Stimulated activated CD4-positive, alpha-beta T cell treated with anti-CD3 and anti-CD28 coated beads, Interleukin-4, amount 100 ng/mL, for 1 hour (primary cell): ENCODE data around the gene MED12L.

Source experiments
- DNase-seq: peaks from one replicate; pipeline ENCODE4 v3.0.0-alpha.2; 2020

The MED12L gene

GRCh38 chr3:151145713-151146070 lies 60.2 kb downstream of the MED12L start:
- no peak for DNase-seq

DNA sequence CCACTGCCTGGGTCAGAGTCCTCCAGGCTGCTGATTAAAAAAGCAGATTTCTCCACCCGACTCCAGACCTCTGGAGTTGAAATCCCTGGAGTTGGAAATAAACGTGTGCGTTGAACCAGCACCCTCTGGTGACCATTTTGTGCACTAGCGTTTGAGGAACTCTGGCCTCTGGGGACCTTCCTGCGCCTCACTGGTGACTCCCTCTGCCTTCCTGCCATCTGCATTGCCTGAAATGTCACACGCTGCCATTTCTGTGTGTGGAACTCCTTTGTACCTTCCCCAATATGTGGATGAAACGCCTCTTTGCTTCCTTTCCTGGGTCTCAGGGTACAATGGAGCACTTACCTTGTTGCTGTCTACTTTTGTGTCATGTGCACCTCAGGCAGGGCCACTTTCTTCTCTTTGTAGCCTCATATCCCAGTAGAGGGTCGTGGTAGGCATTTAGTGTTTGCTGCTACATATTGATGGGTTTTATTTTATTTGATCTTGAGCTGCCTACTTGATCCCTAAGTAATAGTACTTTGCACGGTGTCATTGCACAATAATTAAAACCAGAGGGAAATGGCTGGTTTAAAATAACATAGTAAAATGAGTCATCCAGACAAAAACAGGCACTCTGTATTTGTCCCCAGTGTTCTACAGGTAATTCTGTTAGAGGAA lies 60.7 kb downstream of the MED12L start:
- DNase-seq: peak; percentile 24

DNA sequence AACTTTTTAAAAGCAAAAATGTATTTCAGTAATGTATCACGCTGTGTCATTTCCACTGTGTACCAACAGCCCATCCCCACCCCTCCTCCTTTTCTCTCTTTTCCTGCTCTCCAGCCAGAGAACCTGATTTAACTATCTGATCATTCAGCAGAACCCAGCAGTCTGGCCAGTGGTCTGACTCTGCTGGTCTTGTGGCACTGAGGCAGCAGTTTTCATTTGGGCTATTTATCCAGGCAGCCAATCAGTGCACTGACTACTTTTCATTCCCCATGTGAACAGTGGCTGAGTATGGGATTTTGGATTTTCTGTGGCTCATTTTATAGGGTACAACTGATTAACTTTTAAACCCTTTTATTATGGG lies 61.2 kb downstream of the MED12L start:
- DNase-seq: no peak

GRCh38 chr3:151147299-151147698 lies 61.8 kb downstream of the MED12L start:
- no peak for DNase-seq

- no peak for DNase-seq
Measured at GRCh38 chr3:151152455-151153079, 67.1 kb downstream of the MED12L start.

GRCh38 chr3:151154566-151154965 lies 69.1 kb downstream of the MED12L start:
- no peak for DNase-seq

DNA sequence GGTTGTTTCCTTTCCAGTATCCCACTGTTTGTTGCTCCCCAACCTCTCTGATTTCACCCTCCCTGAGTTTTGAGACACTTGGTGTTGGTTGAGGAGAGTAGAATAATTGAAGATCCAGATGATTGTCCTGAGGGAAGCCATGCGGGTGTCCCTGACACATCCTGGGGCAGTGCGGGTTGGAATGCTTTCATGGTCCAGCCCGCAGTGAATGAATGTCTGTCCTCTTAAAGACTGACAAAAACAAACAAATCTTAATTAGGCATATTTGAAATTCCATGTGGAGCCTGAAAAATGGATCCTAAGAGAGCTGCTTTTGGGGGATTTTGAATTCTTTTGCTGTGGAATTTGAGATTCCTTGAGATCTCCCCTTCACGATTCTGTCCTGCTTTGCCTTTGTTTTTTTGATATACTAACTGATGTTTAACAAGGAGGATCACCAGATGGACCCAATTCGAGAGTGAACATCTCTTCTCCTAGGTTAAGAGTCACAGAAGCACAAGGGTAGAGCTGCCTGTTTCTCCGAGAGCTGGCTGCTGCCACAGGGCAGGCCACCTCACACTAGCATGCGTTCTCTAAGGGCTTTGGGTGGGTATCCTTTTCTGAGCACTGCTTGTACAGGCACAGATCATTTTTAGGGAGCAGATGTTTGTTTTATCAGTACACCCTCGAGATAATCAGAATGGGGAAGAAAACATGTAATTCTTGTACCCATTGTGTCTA lies 70.1 kb downstream of the MED12L start:
- no peak for DNase-seq

DNA sequence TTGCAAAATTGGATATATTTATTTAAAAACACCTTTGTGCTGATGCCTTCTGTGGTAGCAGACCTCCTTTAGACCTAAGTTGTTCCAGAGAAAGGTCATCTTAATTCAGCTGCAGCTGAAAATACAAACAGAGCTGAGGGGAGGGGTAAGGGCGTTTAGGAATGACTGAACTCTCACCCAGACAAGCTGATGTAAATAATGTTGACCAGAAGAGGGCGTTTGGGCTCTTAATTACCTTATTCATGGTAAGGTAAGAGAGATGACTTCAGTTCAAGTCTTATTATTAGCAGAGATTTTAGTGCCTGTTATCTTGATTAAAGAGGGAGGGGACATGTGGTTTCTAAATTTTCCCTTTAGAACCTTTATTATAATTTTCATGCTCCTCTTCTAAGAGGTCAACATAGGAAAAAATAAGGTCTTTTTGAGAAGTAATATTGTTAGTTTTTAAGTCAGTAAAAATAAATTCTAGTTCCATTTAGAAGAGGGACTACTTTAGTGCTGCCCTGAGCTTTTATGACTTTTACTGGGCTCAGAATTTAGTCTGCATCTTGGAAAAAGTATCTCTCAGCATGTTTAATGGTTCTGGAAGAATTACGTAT lies 71.3 kb downstream of the MED12L start:
- DNase-seq: no peak

DNA sequence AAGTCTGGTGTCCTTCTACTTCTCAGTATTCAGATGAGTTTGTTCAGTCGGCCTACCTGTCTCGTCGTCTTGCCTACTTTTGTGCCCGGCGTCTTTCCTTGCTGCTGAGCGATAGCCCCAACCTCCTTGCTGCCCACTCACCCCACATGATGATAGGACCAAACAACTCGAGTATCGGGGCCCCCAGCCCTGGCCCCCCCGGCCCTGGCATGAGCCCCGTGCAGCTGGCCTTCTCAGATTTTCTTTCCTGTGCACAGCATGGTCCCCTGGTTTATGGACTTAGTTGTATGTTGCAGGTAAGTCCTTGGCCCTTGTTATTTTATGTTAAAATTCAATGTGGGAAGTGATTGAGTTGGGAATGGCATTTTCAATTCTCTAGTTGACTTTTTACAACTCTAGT lies 74.3 kb downstream of the MED12L start:
- no peak for DNase-seq

- DNase-seq: no peak
Measured at GRCh38 chr3:151165226-151165625, 79.8 kb downstream of the MED12L start.

DNA sequence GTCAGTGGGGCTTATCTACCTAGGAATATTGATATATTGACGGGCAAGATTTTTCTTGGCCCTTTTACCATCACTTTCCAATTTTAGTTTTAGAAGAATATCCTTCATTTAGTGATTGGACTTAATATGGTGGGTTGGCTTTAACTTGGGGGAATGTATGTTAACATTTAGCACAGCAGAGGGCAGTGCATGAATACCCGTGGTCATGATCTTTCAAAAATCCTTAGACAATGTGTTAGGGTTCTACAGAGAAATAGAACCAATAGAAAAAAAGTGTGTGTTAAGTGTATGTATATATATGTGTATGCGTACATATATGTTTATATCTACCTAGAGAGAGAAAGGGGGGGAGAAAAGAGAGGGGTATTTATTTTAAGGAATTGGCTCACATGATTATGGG lies 80.7 kb downstream of the MED12L start:
- DNase-seq: no peak

DNA sequence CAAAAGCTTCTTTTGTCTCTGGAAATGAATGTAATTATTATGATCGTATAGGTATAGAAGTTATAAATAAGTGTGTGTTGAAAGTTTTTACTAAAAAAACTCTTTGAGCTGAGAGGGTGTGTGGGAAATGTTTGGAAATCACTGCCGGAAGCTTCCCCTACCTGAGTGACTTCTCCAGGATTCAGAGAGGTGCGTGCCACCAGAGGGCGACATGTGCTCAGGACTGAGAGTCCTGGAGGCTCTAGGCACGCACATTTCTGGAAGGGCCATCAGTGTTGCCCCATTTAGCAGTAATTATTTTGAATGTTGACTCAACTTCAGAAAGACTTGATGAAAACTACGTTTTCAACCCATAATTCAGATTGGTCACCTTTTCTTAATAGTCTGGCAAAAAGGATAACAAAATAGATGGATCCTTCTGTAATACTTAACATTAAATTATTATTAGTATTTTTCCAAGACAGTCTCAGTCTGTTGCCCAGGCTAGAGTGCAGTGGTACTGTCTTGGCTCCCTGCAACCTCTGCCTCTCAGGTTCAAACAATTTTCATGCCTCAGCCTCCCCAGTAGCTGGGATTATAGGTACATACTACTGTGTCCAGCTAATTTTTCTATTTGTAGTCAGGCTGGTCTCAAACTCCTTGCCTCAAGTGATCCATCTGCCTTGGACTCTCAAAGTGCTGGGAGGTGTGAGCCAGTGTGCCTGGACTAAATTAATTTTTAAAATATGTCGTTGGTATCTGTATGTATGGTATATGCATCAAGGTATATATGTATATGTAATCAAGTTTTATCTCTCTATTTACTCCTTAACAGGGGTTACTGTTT lies 83.0 kb downstream of the MED12L start:
- peak; percentile 87 for DNase-seq

DNA sequence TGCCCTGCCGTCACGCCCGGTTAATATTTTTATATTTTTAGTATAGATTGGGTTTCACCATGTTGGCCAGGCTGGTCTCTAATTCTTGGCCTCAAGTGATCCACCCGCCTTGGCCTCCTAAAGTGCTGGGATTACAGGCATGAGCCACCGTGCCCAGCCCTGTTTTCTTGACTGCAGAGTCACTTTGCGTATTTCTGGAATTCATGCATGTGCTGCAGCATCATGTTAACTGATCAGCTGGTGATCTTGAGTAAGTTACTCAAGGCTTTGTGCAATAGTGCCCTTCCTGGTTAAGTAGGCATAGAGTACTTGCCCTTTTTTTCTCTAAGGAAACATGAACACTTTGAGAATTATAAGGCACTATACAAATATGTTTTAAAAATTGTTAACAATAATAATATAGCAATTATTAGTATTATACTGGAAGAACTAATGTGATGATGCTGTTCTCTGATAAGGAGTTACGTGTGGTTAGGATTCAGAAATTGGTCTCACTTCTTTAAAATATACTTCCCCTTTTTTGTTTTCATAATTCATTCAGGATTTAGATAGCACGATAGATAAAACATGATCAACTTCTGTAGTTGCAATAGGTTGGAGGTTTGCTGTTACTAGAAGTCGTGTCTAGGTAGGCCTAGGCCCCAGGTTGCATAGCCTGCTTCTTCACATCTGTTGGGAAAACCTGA lies 83.9 kb downstream of the MED12L start:
- DNase-seq: no peak

GRCh38 chr3:151169948-151170679 lies 84.7 kb downstream of the MED12L start:
- peak; percentile 21 for DNase-seq

DNA sequence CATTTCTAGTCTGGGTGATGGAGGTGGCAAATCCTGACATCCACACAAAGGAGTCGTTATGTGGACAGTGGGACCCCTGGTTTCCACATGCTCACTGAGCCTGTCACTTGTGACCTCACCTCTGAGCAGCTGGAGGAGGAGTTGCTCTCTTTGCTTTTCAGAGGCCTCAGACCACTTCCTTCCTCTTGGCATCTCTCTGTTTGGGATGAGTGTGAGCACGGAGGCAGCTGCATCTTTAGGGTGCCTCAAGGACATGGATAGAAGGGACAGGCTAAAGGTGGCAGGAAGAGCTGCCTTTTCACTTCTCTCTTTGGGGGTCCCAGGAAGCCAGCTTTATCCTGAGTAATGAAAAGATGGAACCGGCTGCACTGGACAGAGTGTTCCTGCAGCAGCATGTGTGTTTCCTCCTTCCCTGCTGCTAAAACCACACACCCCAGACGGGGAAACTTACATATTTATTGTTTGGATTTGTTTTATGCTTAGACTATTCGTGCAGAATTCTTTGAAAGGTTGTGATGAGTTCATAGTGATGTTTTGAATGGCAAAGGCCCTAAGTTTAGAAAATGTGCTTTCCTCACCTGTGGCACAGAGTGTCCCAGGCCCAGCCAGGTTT lies 85.8 kb downstream of the MED12L start:
- no peak for DNase-seq

DNA sequence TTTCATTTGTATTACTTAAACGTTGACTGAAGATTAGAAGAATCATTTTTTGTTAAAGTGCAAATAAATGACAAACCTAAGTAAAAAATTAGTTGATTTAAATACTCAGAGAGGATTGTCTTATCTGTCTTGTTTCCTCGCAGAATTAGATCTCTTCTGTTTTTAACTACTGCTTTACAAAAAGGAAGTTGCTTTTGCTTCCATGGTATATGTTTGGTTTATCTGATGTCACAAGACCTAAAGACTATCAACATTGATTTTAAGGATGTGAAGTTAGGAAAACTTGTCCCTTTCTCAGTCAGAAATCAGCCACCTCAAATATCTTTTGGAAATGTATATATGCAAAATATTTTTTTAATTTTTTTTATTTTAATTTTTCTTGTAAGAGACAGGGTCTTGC lies 88.9 kb downstream of the MED12L start:
- DNase-seq: no peak

- DNase-seq: no peak
Measured at GRCh38 chr3:151175952-151176351, 90.5 kb downstream of the MED12L start.

DNA sequence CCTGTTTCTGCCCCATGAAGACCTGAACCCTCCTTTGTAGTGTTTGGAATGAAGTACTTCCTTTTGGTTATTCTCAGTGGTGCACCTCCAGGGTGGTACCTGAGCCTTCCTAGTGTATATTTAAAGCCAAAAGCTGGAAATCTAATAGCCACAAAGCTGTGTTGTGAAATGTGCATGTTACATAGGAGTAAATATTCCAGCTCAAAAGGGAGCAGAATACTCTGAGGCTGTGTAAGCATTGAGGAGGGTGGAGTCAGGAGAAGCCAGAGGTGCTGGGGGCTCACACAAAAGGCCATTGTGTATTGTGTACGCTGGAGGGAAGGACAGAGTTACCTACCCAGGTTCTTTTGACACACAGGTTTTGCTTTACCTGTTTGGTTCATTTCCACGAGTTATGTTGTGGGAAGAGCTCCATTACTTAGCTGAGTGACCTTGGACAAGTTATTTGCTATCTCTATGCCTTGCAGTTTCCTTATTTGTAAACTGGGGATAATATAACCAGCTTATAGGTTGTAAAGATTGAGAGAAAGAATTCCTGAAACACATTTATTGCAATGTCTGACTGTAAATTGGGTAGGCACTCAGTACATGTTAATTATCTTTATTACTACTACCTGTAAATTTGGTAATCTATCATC lies 92.9 kb downstream of the MED12L start:
- no peak for DNase-seq

DNA sequence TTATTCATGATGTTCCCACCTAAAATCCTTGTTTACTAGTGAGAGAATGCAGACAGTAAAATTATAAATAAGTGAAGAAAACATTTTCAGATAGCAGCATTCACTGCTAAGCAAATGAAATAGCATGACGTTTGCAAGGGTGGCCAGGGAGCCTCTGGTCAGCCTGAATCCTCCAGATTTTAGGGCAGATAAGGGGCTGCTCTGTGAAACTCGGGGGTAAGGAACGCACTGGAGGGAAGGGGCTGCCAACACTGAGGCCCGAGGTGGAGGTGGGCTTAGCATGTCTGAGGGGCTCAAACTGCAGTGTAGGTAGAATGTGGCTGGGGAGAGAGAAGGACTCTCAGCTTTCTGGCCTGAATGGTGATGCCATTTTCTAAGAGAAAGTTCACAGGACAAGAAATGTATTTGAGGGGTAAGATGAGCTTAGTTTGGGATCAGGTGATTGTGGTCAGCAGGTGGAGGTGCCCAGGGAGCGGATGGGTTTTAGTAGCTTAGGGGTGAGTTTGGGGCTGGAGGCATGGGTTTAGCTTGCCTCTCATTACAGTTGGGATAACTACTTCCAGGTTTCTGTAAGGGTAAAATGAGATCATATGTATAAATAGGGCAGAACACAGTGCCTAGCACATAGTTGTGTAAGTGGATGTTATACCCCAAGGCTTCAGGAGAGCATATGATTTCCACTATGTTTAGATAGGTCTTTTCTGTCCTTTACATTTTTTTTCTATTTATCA lies 97.0 kb downstream of the MED12L start:
- DNase-seq: no peak

GRCh38 chr3:151183265-151183671 lies 97.8 kb downstream of the MED12L start:
- no peak for DNase-seq
